K562 (cell line): ENCODE data around the gene ZMYND8. TPM values are rescaled to one million over a fixed set of nuclear protein-coding genes. Genes with fewer than 3 reads are reported as not detected.

Source experiments
- ATAC-seq: fragments of 200-7000 bp; cut with Tn5 transposase; 3 replicates; pipeline ENCODE4 v1.9.1; 2020; ENCODE audit warnings: moderate library complexity
- BruUV-seq: library from RNA; stranded (reverse); fragments of 400-500 nt; replicated peaks from 2 replicates; lab custom pipeline; 2021; lab: Mats Ljungman, UMichigan
- CTCF ChIA-PET: fragments of 300-600 bp; formaldehyde crosslinking; extraction: SDS; loops from one replicate; lab custom pipeline; 2021; ENCODE audit warnings: low intra/inter-chr PET ratio; lab: Yijun Ruan, JAX
- POLR2A ChIA-PET: fragments of 300-600, 350-650 bp; sonication (Branson Sonifier 250); formaldehyde crosslinking; extraction: SDS; loops from one replicate; lab custom pipeline; 2021; ENCODE audit warnings: antibody characterized with exemption, inconsistent platforms; lab: Yijun Ruan, JAX
- DNase-seq, 4 experiments: peaks; one replicate each; pipeline versions ENCODE4 v3.0.0 to v3.0.0-alpha.2; 2011 to 2018; ENCODE audit warnings: low spot score in 3 of 4, mixed read lengths in 3 of 4; ENCODE audit errors: extremely low read depth in 1 of 4
- FAIRE-seq: peaks from 2 replicates; lab custom pipeline; 2011; peaks lifted over from hg19 to GRCh38; lab: Jason Lieb, UNC
- H2AFZ ChIP-seq: 2 replicates; pipeline ENCODE4 v1.6.0; 2011; ENCODE audit warnings: low read depth, low read length, control low read depth, inconsistent platforms
- H3K27ac ChIP-seq: fragments of 200-600 bp; 3 replicates; pipeline ENCODE4 v1.8.0; 2011; ENCODE audit warnings: low read depth, mild to moderate bottlenecking, control low read depth, inconsistent platforms, low read length, moderate library complexity, mixed read lengths; ENCODE audit errors: extremely low read depth
- H3K27me3 ChIP-seq, 2 experiments: fragments of 300-600 bp in 1 of 2; 2 replicates in 1 of 2; 3 replicates in 1 of 2; pipeline versions ENCODE4 v1.6.0 to v1.8.0; 2011; ENCODE audit warnings: inconsistent platforms in 2 of 2, low read length in 2 of 2, mild to moderate bottlenecking in 1 of 2, mixed read lengths in 1 of 2, moderate library complexity in 1 of 2; ENCODE audit not compliant: control insufficient read depth in 2 of 2, insufficient read depth in 2 of 2
- H3K36me3 ChIP-seq: fragments of 300-600 bp; 3 replicates; pipeline ENCODE4 v1.8.0; 2011; ENCODE audit warnings: mild to moderate bottlenecking, low read length, inconsistent platforms; ENCODE audit not compliant: control insufficient read depth, insufficient read depth
- H3K4me1 ChIP-seq, 2 experiments: fragments of 200-600 bp in 1 of 2; replicated peaks in 1 of 2; 2 replicates in 1 of 2; 3 replicates in 1 of 2; pipeline versions ENCODE4 v1.5.1 to v1.8.0; 2011; ENCODE audit warnings: inconsistent platforms in 2 of 2, low read length in 2 of 2, mild to moderate bottlenecking in 1 of 2, mixed read lengths in 1 of 2, moderate library complexity in 1 of 2; ENCODE audit not compliant: control insufficient read depth in 2 of 2, insufficient read depth in 2 of 2
- H3K4me2 ChIP-seq: 2 replicates; pipeline ENCODE4 v1.6.1; 2011; ENCODE audit warnings: low read length, control low read depth, inconsistent platforms, mixed read lengths; ENCODE audit not compliant: insufficient read depth
- H3K4me3 ChIP-seq: fragments of 200-600 bp; sonication (generic), shearing (Covaris generic); 2 replicates; pipeline ENCODE4 v1.5.1; 2016; ENCODE audit warnings: control low read depth, inconsistent platforms
- H3K79me2 ChIP-seq: fragments of 200-600 bp; 3 replicates; pipeline ENCODE4 v1.8.0; 2011; ENCODE audit warnings: low read length, inconsistent platforms; ENCODE audit not compliant: control insufficient read depth, insufficient read depth
- H3K9ac ChIP-seq, 2 experiments: 2 replicates each; pipeline versions ENCODE4 v1.6.0 to v1.6.1; 2011; ENCODE audit warnings: low read depth in 2 of 2, low read length in 2 of 2, control low read depth in 1 of 2, inconsistent platforms in 1 of 2, mild to moderate bottlenecking in 1 of 2, mixed read lengths in 1 of 2; ENCODE audit not compliant: insufficient read depth in 1 of 2
- H3K9me1 ChIP-seq: one replicate; pipeline ENCODE4 v1.6.0; 2011; ENCODE audit warnings: inconsistent platforms, mild to moderate bottlenecking, low read length, moderate library complexity; ENCODE audit not compliant: control insufficient read depth, insufficient read depth
- H3K9me3 ChIP-seq: replicated peaks from 2 replicates; pipeline ENCODE4 v1.5.1; 2011; ENCODE audit warnings: low read depth, low read length, inconsistent platforms; ENCODE audit not compliant: control insufficient read depth, insufficient read depth
- H4K20me1 ChIP-seq: replicated peaks from 2 replicates; pipeline ENCODE4 v1.6.1; 2011; ENCODE audit warnings: low read length, inconsistent platforms, mixed read lengths; ENCODE audit not compliant: control insufficient read depth, insufficient read depth
- CHD1 ChIP-seq: fragments of 200-600 bp; sonication (generic); IDR thresholded peaks from one replicate; pipeline ENCODE4 v1.6.1; 2012; ENCODE audit warnings: mild to moderate bottlenecking, moderate library complexity, low read length, inconsistent platforms
- HDGF ChIP-seq: fragments of 450-650 bp; IDR thresholded peaks from 2 replicates; pipeline ENCODE4 v1.6.1; 2016
- MEIS2 ChIP-seq: fragments of 450-650 bp; IDR thresholded peaks from 2 replicates; pipeline ENCODE4 v1.6.1; 2014; ENCODE audit warnings: mild to moderate bottlenecking; ENCODE audit not compliant: partially characterized antibody
- MTA1 ChIP-seq: fragments of 450-650 bp; IDR thresholded peaks from 2 replicates; pipeline ENCODE4 v1.6.1; 2017; ENCODE audit warnings: borderline replicate concordance
- POLR2AphosphoS5 ChIP-seq: IDR thresholded peaks from 2 replicates; pipeline ENCODE4 v1.6.1; 2011; ENCODE audit warnings: mild to moderate bottlenecking, low read depth, low read length, moderate library complexity; ENCODE audit not compliant: control insufficient read depth, insufficient read depth
- RBM22 ChIP-seq: fragments of 200-400 bp; formaldehyde crosslinking; IDR thresholded peaks from 2 replicates; pipeline ENCODE4 v1.6.1; 2018; ENCODE audit warnings: low read length, low read depth; ENCODE audit not compliant: poor library complexity, severe bottlenecking
- SMAD2 ChIP-seq: fragments of 150-350 bp; IDR thresholded peaks from 2 replicates; pipeline ENCODE4 v1.6.1; 2014; ENCODE audit warnings: low read depth, mild to moderate bottlenecking, low read length
- STAT5A ChIP-seq: IDR thresholded peaks from 2 replicates; pipeline ENCODE4 v1.6.1; 2012; ENCODE audit warnings: low read length, inconsistent platforms, borderline replicate concordance
- TAF9B ChIP-seq: fragments of 450-650 bp; IDR thresholded peaks from 2 replicates; pipeline ENCODE4 v1.6.1; 2018; ENCODE audit warnings: mild to moderate bottlenecking; ENCODE audit not compliant: partially characterized antibody
- ZBTB11 ChIP-seq, 3 experiments: fragments of 200-800 bp in 1 of 3; fragments of 250-450 bp in 1 of 3; fragments of 450-650 bp in 1 of 3; sonication (Bioruptor Pico) in 1 of 3; sonication (Bioruptor generic) in 1 of 3; formaldehyde crosslinking in 1 of 3; IDR thresholded peaks; 2 replicates each; pipeline versions ENCODE4 v1.6.1 to v1.8.0; 2016 to 2022; ENCODE audit warnings: mild to moderate bottlenecking in 2 of 3, missing genetic modification characterization in 2 of 3, missing compliant biosample characterization in 1 of 3, moderate library complexity in 1 of 3
- ZNF584 ChIP-seq: fragments of 200-800 bp; sonication (Bioruptor generic); IDR thresholded peaks from 2 replicates; pipeline ENCODE4 v1.6.1; 2016; ENCODE audit warnings: low read depth, mild to moderate bottlenecking, missing genetic modification characterization, missing compliant biosample characterization
- ZNF707 ChIP-seq: fragments of 250-450 bp; sonication (Bioruptor Pico); conservative IDR thresholded peaks from 2 replicates; pipeline ENCODE4 v1.8.0; 2022; ENCODE audit warnings: inconsistent platforms, mild to moderate bottlenecking, moderate library complexity
- ZNF780A ChIP-seq: fragments of 250-450 bp; sonication (Bioruptor Pico); IDR thresholded peaks from 2 replicates; pipeline ENCODE4 v1.5.0; 2021; ENCODE audit warnings: mild to moderate bottlenecking
- ZNF830 ChIP-seq: fragments of 250-450 bp; sonication (Bioruptor Pico); IDR thresholded peaks from 2 replicates; pipeline ENCODE4 v1.5.0; 2021; ENCODE audit warnings: mild to moderate bottlenecking
- ZZZ3 ChIP-seq: fragments of 450-650 bp; IDR thresholded peaks from 2 replicates; pipeline ENCODE4 v1.6.1; 2016; ENCODE audit warnings: antibody characterized with exemption, mild to moderate bottlenecking, moderate library complexity
- WGBS: fragments of 100-300 bp; shearing (Covaris generic); methylation state at CpG from one replicate; pipeline ENCODE4 v1.1.6; 2016; ENCODE audit warnings: low coverage, mixed read lengths; ENCODE audit not compliant: insufficient coverage; ENCODE audit errors: missing lambda C conversion rate; 5-methylcytosine and 5-hydroxymethylcytosine counted together
- in situ Hi-C: fragments of 300-500 bp; cut with MboI; formaldehyde crosslinking; loops from 4 replicates; pipeline ENCODE4 v1.15.0; 2018; ENCODE audit warnings: inconsistent platforms, mixed read lengths
- intact Hi-C: fragments of 100-400 bp; cut with micrococcal nuclease; formaldehyde crosslinking; loops from 2 replicates; pipeline ENCODE4 v1.14.2; 2022
- polyA plus RNA-seq, 8 experiments: library from polyadenylated mRNA; depleted of rRNA in 4 of 8; stranded (reverse) in 5 of 8; unstranded in 3 of 8; fragments of >200 nt; fragmentation: Nextera tagmentation in 2 of 8; fragmentation: Illumina TruSeq in 1 of 8; extraction: Ambion mirVana in 2 of 8; extraction: Trizol in 1 of 8; gene quantifications; 2 replicates each; pipeline versions ENCODE4 v1.2.1 to v1.2.3, GENCODE V29; 2011 to 2014; ENCODE audit warnings: inconsistent platforms in 1 of 8, missing spikeins in 1 of 8
- total RNA-seq, 7 experiments: library from RNA; depleted of rRNA in 6 of 7; stranded (reverse); fragments of >200 nt in 6 of 7; fragmentation: Illumina TruSeq in 2 of 7; extraction: Trizol in 2 of 7; gene quantifications; 2 replicates each; pipeline versions ENCODE4 v1.2.1 to v1.2.3, GENCODE V29; 2011 to 2021; ENCODE audit warnings: low replicate concordance in 1 of 7

ZMYND8 gene
- total and polyA plus RNA-seq, 9 of the 15 experiments (the other 6 are each of a cell fraction or from before 2014, with no cell fraction given), result 31.8 to 148 (median 71.9) TPM

GRCh38 chr20:47249913-47250312, 106.6 kb downstream of the ZMYND8 start:
- Histone ChIP-seq H3K9me1 (no peaks in the 10 kb centered on the region), H3K4me1 (peaks cover 9 to 15% of the 10 kb centered on the region in 2 experiments; a peak in 3 of 5 replicates), H3K9ac (no peak overlapping the region), H3K27me3 (no peaks in the 10 kb centered on the region), H3K27ac (no peak overlapping the region), H3K9me3 (no peaks in the 10 kb centered on the region), H3K4me3 (no peak overlapping the region), H3K79me2 (peaks cover 98% of the 10 kb centered on the region), H3K4me2 (no peak overlapping the region), H4K20me1 (no peaks in the 10 kb centered on the region; the same call in 1 of the 2 replicates), H3K36me3 (peaks cover 99% of the 10 kb centered on the region), H2AFZ (no peak overlapping the region)
- intact Hi-C loops, result no loop called here
- POLR2A ChIA-PET, result interaction anchor here (0.9 kb wide), 1 partner anchor 9 kb away, joined by 3 read pairs; no protein-coding TSS in a partner anchor
- TF ChIP-seq ZNF830 (no peak), ZBTB11 (CRISPR knock-in tag; IDR thresholded peaks at IDR 0.05) (0 out of 6 replicates have a peak, but pooled peaks of 1 of the 3 experiments have one; percentile 7), POLR2AphosphoS5 (no peak), SMAD2 (no peak), RBM22 (peak; percentile 26), MTA1 (no peak), CHD1 (no peak), ZZZ3 (no peak), ZNF707 (CRISPR knock-in tag) (no peak), STAT5A (no peak), ZNF780A (CRISPR knock-in tag) (no peak), ZNF584 (no peak), MEIS2 (no peak), TAF9B (no peak), HDGF (no peak)
- CTCF ChIA-PET, result no interaction called here
- FAIRE-seq (no peak), ATAC-seq (no peak), DNase-seq (no peak)
- in situ Hi-C loops, result no loop called here
- BruUV-seq, result no TSS peak
- 94% methylated on average over 4 of the region's 4 CpGs for WGBS
